D721Med (cell line): ENCODE measurements around the gene EIF2D.
"Not testable (repeated sequence)": the region's sequence is repeated elsewhere in the genome, so short reads cannot be mapped to it uniquely, and the experiment has no call there.

Source experiments
- DNase-seq: peaks from one replicate; pipeline ENCODE4 v3.0.0; 2011; ENCODE audit warnings: low spot score; ENCODE audit not compliant: insufficient read length
- FAIRE-seq: peaks from 2 replicates; lab custom pipeline; 2011; peaks lifted over from hg19 to GRCh38; lab: Jason Lieb, UNC
- CTCF ChIP-seq: IDR thresholded peaks from 2 replicates; pipeline ENCODE4 v1.5.1; 2012; ENCODE audit warnings: mild to moderate bottlenecking, control low read depth; ENCODE audit not compliant: insufficient read depth; ENCODE audit errors: missing control alignments

EIF2D gene

GRCh38 chr1:206649261-206649921 is 37.1 kb upstream of the EIF2D start:
- DNase-seq, result no peak
- TF ChIP-seq CTCF, result no peak
- no peak for FAIRE-seq

- FAIRE-seq, result no peak
- TF ChIP-seq CTCF, result no peak
- DNase-seq, result no peak
Measured at GRCh38 chr1:206647224-206647623, 35.0 kb upstream of the EIF2D start.

GRCh38 chr1:206646504-206646903 is 34.2 kb upstream of the EIF2D start:
- FAIRE-seq, result no peak
- TF ChIP-seq CTCF, result no peak
- DNase-seq, result no peak

- DNase-seq (no peak), FAIRE-seq (no peak)
Measured at GRCh38 chr1:206643118-206643698, 30.9 kb upstream of the EIF2D start.

GRCh38 chr1:206642074-206642473 is 29.8 kb upstream of the EIF2D start:
- not testable (repeated sequence) for DNase-seq, FAIRE-seq

More at GRCh38 chr1:206643118-206643698, 30.9 kb upstream of the EIF2D start:
- TF ChIP-seq CTCF, result no peak

- no peak for TF ChIP-seq CTCF
- DNase-seq (no peak), FAIRE-seq (no peak)
Measured at GRCh38 chr1:206637605-206638004, 25.3 kb upstream of the EIF2D start.

GRCh38 chr1:206636671-206637070 is 24.4 kb upstream of the EIF2D start:
- FAIRE-seq, result no peak
- no peak for TF ChIP-seq CTCF

More at GRCh38 chr1:206636671-206637070, 24.4 kb upstream of the EIF2D start:
- no peak for DNase-seq
